Measurements from ENCODE around the gene UBTF. TPM values are rescaled to one million over a fixed set of nuclear protein-coding genes. Genes with fewer than 3 reads are reported as not detected.
A peak's percentile ranks its signal among the peaks of the same experiment; 100 is the strongest.

The UBTF gene
- total and polyA plus RNA-seq, 8 donors = 25.5 to 198 (median 37.3) TPM

- H3K4me1 ChIP-seq = peaks cover 0 to 12% (median 3%) of the 10 kb centered on the region in 4 donors
- H3K27ac ChIP-seq = no peak overlapping the region
- TF ChIP-seq POLR2A (IDR thresholded peaks at IDR 0.05) (no peak), EP300 (IDR thresholded peaks at IDR 0.05) (no peak), POLR2AphosphoS5 (IDR thresholded peaks at IDR 0.05) (no peak), CTCF (IDR thresholded peaks at IDR 0.05) (no peak)
- H3K4me3 ChIP-seq = no peak overlapping the region
- H3K36me3 ChIP-seq = no peaks in the 10 kb centered on the region
- no peaks in the 10 kb centered on the region for H3K9me3 ChIP-seq
- WGBS, 5 donors = 51 to 68% (median 57%) methylated on average over 5 of the region's 5 CpGs
- DNase-seq = peak in 1 of 2 donors; percentile 22
- intact Hi-C loops (cut with DNase I; ENCODE audit: low total_unique reads) = no loop called here
- H3K27me3 ChIP-seq = no peaks in the 10 kb centered on the region
Measured at GRCh38 chr17:44236444-44236991, 17.0 kb upstream of the UBTF start.

- 80 to 91% (median 85%) methylated on average over 5 of the region's 5 CpGs for WGBS, 5 donors
- Histone ChIP-seq H3K9me3 (no peaks in the 10 kb centered on the region), H3K27ac (no peak overlapping the region), H3K27me3 (no peaks in the 10 kb centered on the region), H3K4me1 (peaks cover 0 to 12% (median 3%) of the 10 kb centered on the region in 4 donors), H3K36me3 (no peaks in the 10 kb centered on the region), H3K4me3 (no peak overlapping the region)
- intact Hi-C loops (cut with DNase I; ENCODE audit: low total_unique reads) = no loop called here
- TF ChIP-seq CTCF (IDR thresholded peaks at IDR 0.05) (no peak), POLR2A (IDR thresholded peaks at IDR 0.05) (no peak), POLR2AphosphoS5 (IDR thresholded peaks at IDR 0.05) (no peak), EP300 (IDR thresholded peaks at IDR 0.05) (no peak)
- DNase-seq = peak in 1 of 2 donors; percentile 1
Measured at GRCh38 chr17:44235583-44235936, 16.1 kb upstream of the UBTF start.

- no peak for DNase-seq
- no peak for TF ChIP-seq POLR2AphosphoS5 (IDR thresholded peaks at IDR 0.05)
- no peak for TF ChIP-seq CTCF (IDR thresholded peaks at IDR 0.05)
- TF ChIP-seq POLR2A (IDR thresholded peaks at IDR 0.05) = no peak
- TF ChIP-seq EP300 (IDR thresholded peaks at IDR 0.05) = no peak
- Histone ChIP-seq H3K4me1 (peaks cover 0 to 12% (median 3%) of the 10 kb centered on the region in 4 donors), H3K36me3 (no peaks in the 10 kb centered on the region), H3K27ac (no peak overlapping the region), H3K27me3 (no peaks in the 10 kb centered on the region), H3K4me3 (no peak overlapping the region), H3K9me3 (no peaks in the 10 kb centered on the region)
- intact Hi-C loops (cut with DNase I; ENCODE audit: low total_unique reads) = no loop called here
- 74 to 83% (median 79%) methylated on average over 5 of the region's 5 CpGs for WGBS, 5 donors
Measured at GRCh38 chr17:44233582-44233981, 14.1 kb upstream of the UBTF start.

- 85 to 90% (median 85%) methylated on average over 7 of the region's 7 CpGs for WGBS, 5 donors
- Histone ChIP-seq H3K4me3 (no peak overlapping the region), H3K27ac (no peak overlapping the region), H3K27me3 (no peaks in the 10 kb centered on the region), H3K36me3 (no peaks in the 10 kb centered on the region), H3K9me3 (no peaks in the 10 kb centered on the region), H3K4me1 (peaks cover 0 to 12% (median 3%) of the 10 kb centered on the region in 4 donors)
- no peak for TF ChIP-seq EP300 (IDR thresholded peaks at IDR 0.05)
- no peak for TF ChIP-seq POLR2A (IDR thresholded peaks at IDR 0.05)
- DNase-seq = no peak
- intact Hi-C loops (cut with DNase I; ENCODE audit: low total_unique reads) = no loop called here
Measured at GRCh38 chr17:44232061-44232460, 12.6 kb upstream of the UBTF start.

GRCh38 chr17:44230140-44230539 lies 10.7 kb upstream of the UBTF start:
- intact Hi-C loops (cut with DNase I; ENCODE audit: low total_unique reads) = no loop called here

More at GRCh38 chr17:44230140-44230539, 10.7 kb upstream of the UBTF start:
- Histone ChIP-seq H3K9me3 (no peaks in the 10 kb centered on the region), H3K27ac (no peak overlapping the region), H3K27me3 (no peaks in the 10 kb centered on the region), H3K4me3 (no peak overlapping the region), H3K4me1 (peaks cover 0 to 7% (median 2%) of the 10 kb centered on the region in 4 donors), H3K36me3 (no peaks in the 10 kb centered on the region)
- 79 to 90% (median 84%) methylated on average over 9 of the region's 9 CpGs for WGBS, 5 donors
- TF ChIP-seq EP300 (IDR thresholded peaks at IDR 0.05) (no peak), POLR2AphosphoS5 (IDR thresholded peaks at IDR 0.05) (no peak), POLR2A (IDR thresholded peaks at IDR 0.05) (no peak), CTCF (IDR thresholded peaks at IDR 0.05) (no peak)
- DNase-seq = peak in 1 of 2 donors; percentile 17
